Endometrial microvascular endothelial cells (primary cell): ENCODE results near the gene CGRRF1. TPM values are rescaled to one million over a fixed set of nuclear protein-coding genes. Genes with fewer than 3 reads are reported as not detected.

Source experiments
- in situ Hi-C: cut with HindIII; loops from 2 replicates; pipeline ENCODE4 v1.10.0; 2017; ENCODE audit warnings: low sequenced_read_pairs, low pct_unique_long_range_greater_than_20kb; ENCODE audit errors: inconsistent ontology term
- total RNA-seq: library from RNA; depleted of rRNA; stranded (reverse); fragments of >200 nt; gene quantifications from one replicate; pipeline ENCODE4 v1.2.3, GENCODE V29; 2015; ENCODE audit errors: inconsistent ontology term

Gene CGRRF1
- total RNA-seq: 14.3 TPM

GRCh38 chr14:54509546-54510501 lies at the start of gene CGRRF1:
CGRRF1 (plus strand) TSS chr14:54509906; CDS start chr14:54509960, 54 bp downstream.
- in situ Hi-C loops: no loop called here

GRCh38 chr14:54462048-54462447 lies 47.7 kb upstream of the CGRRF1 start:
- in situ Hi-C loops: no loop called here

GRCh38 chr14:54465654-54466053 lies 44.1 kb upstream of the CGRRF1 start:
- in situ Hi-C loops: no loop called here

- in situ Hi-C loops: no loop called here
Measured at GRCh38 chr14:54467280-54467679, 42.4 kb upstream of the CGRRF1 start.

- in situ Hi-C loops: no loop called here
Measured at GRCh38 chr14:54470701-54471100, 39.0 kb upstream of the CGRRF1 start.

- in situ Hi-C loops: no loop called here
Measured at GRCh38 chr14:54471641-54472040, 38.1 kb upstream of the CGRRF1 start.

GRCh38 chr14:54472315-54472714 lies 37.4 kb upstream of the CGRRF1 start:
- in situ Hi-C loops: no loop called here

GRCh38 chr14:54474232-54474793 lies 35.4 kb upstream of the CGRRF1 start:
- in situ Hi-C loops: no loop called here

GRCh38 chr14:54475187-54475899 lies 34.4 kb upstream of the CGRRF1 start:
- in situ Hi-C loops: no loop called here

- in situ Hi-C loops: no loop called here
Measured at GRCh38 chr14:54475911-54476310, 33.8 kb upstream of the CGRRF1 start.

- in situ Hi-C loops: no loop called here
Measured at GRCh38 chr14:54478636-54479215, 31.0 kb upstream of the CGRRF1 start.

GRCh38 chr14:54480830-54481562 lies 28.7 kb upstream of the CGRRF1 start:
- in situ Hi-C loops: no loop called here

- in situ Hi-C loops: no loop called here
Measured at GRCh38 chr14:54481695-54482094, 28.0 kb upstream of the CGRRF1 start.

- in situ Hi-C loops: no loop called here
Measured at GRCh38 chr14:54483073-54483745, 26.5 kb upstream of the CGRRF1 start.

GRCh38 chr14:54483846-54484245 lies 25.9 kb upstream of the CGRRF1 start:
- in situ Hi-C loops: no loop called here

- in situ Hi-C loops: no loop called here
Measured at GRCh38 chr14:54486685-54487084, 23.0 kb upstream of the CGRRF1 start.

- in situ Hi-C loops: no loop called here
Measured at GRCh38 chr14:54487771-54488170, 21.9 kb upstream of the CGRRF1 start.

GRCh38 chr14:54488318-54488645 lies 21.4 kb upstream of the CGRRF1 start:
- in situ Hi-C loops: no loop called here
